Trophoblast cell (in vitro differentiated cells and primary cell): Measurements from ENCODE around the gene BLTP2.
A peak's percentile ranks its signal among the peaks of the same experiment; 100 is the strongest.
"Not testable (repeated sequence)": the region's sequence is repeated elsewhere in the genome, so short reads cannot be mapped to it uniquely, and the experiment has no call there.

ENCODE experiments used
- DNase-seq, 2 donors: peaks; one replicate each; pipeline ENCODE4 v3.0.0-alpha.2; 2016
- H2AFZ ChIP-seq: 2 replicates; pipeline ENCODE4 v1.6.1; 2013; ENCODE audit warnings: low read length, moderate library complexity, mild to moderate bottlenecking; ENCODE audit not compliant: insufficient read depth, poor library complexity
- H2AK5ac ChIP-seq: 2 replicates; pipeline ENCODE4 v1.6.1; 2013; ENCODE audit warnings: mild to moderate bottlenecking, low read length
- H2BK120ac ChIP-seq: 2 replicates; pipeline ENCODE4 v1.6.1; 2013; ENCODE audit warnings: low read length, mild to moderate bottlenecking, moderate library complexity; ENCODE audit not compliant: insufficient read depth, poor library complexity
- H2BK12ac ChIP-seq: 2 replicates; pipeline ENCODE4 v1.6.1; 2013; ENCODE audit warnings: mild to moderate bottlenecking, low read length, moderate library complexity
- H2BK5ac ChIP-seq: 2 replicates; pipeline ENCODE4 v1.6.1; 2013; ENCODE audit warnings: low read length, low read depth, moderate library complexity, mild to moderate bottlenecking; ENCODE audit not compliant: poor library complexity
- H3K14ac ChIP-seq: 2 replicates; pipeline ENCODE4 v1.6.1; 2013; ENCODE audit warnings: mild to moderate bottlenecking, low read length
- H3K18ac ChIP-seq: 2 replicates; pipeline ENCODE4 v1.6.1; 2013; ENCODE audit warnings: mild to moderate bottlenecking, low read length
- H3K23ac ChIP-seq: 2 replicates; pipeline ENCODE4 v1.6.1; 2013; ENCODE audit warnings: low read length
- H3K27ac ChIP-seq: 2 replicates; pipeline ENCODE4 v1.5.1; 2013; ENCODE audit warnings: low read depth, mild to moderate bottlenecking, inconsistent platforms, low read length, moderate library complexity
- H3K27me3 ChIP-seq: 2 replicates; pipeline ENCODE4 v1.6.1; 2013; ENCODE audit warnings: inconsistent platforms, mild to moderate bottlenecking, low read length, moderate library complexity; ENCODE audit not compliant: insufficient read depth
- H3K36me3 ChIP-seq, 2 experiments: 1 replicate in 1 of 2; 2 replicates in 1 of 2; pipeline ENCODE4 v1.6.1; 2013; ENCODE audit warnings: low read length in 2 of 2, mild to moderate bottlenecking in 2 of 2, moderate library complexity in 1 of 2; ENCODE audit not compliant: insufficient read depth in 2 of 2, control insufficient read depth in 1 of 2
- H3K4ac ChIP-seq: 2 replicates; pipeline ENCODE4 v1.6.1; 2013; ENCODE audit warnings: low read depth, mild to moderate bottlenecking, low read length, moderate library complexity
- H3K4me1 ChIP-seq, 2 experiments: 1 replicate in 1 of 2; 2 replicates in 1 of 2; pipeline ENCODE4 v1.6.1; 2013; ENCODE audit warnings: low read length in 2 of 2, mild to moderate bottlenecking in 2 of 2, moderate library complexity in 1 of 2; ENCODE audit not compliant: insufficient read depth in 2 of 2, control insufficient read depth in 1 of 2
- H3K4me2 ChIP-seq: 2 replicates; pipeline ENCODE4 v1.6.1; 2013; ENCODE audit warnings: inconsistent platforms, mild to moderate bottlenecking, low read length, moderate library complexity
- H3K4me3 ChIP-seq: 2 replicates; pipeline ENCODE4 v1.5.1; 2013; ENCODE audit warnings: mild to moderate bottlenecking, low read depth, low read length, inconsistent platforms
- H3K79me1 ChIP-seq: one replicate; pipeline ENCODE4 v1.6.1; 2013; ENCODE audit warnings: low read length
- H3K79me2 ChIP-seq: 2 replicates; pipeline ENCODE4 v1.6.1; 2013; ENCODE audit warnings: low read length, mild to moderate bottlenecking; ENCODE audit not compliant: control insufficient read depth, insufficient read depth, poor library complexity
- H3K9ac ChIP-seq: 2 replicates; pipeline ENCODE4 v1.6.1; 2013; ENCODE audit warnings: mild to moderate bottlenecking, low read length
- H3K9me3 ChIP-seq: 2 replicates; pipeline ENCODE4 v1.6.1; 2013; ENCODE audit warnings: low read depth, mild to moderate bottlenecking, control low read depth, inconsistent platforms, low read length; ENCODE audit not compliant: insufficient read depth
- H4K12ac ChIP-seq: 2 replicates; pipeline ENCODE4 v1.6.1; 2013; ENCODE audit warnings: low read depth, mild to moderate bottlenecking, low read length, moderate library complexity
- H4K8ac ChIP-seq: 2 replicates; pipeline ENCODE4 v1.6.1; 2013; ENCODE audit warnings: low read depth, mild to moderate bottlenecking, low read length, moderate library complexity
- H4K91ac ChIP-seq: one replicate; pipeline ENCODE4 v1.6.1; 2013; ENCODE audit warnings: low read depth, mild to moderate bottlenecking, low read length, moderate library complexity
- WGBS: extraction: QIAGEN DNeasy Blood & Tissue Kit; methylation state at CpG from one replicate; pipeline ENCODE4 v1.1.7; 2013; ENCODE audit warnings: missing lambda C conversion rate; ENCODE audit not compliant: insufficient read length, insufficient coverage; ENCODE audit errors: extremely low coverage; 5-methylcytosine and 5-hydroxymethylcytosine counted together

Gene BLTP2

GRCh38 chr17:28604031-28604430 is 40.9 kb downstream of the BLTP2 start:
- H3K4me3 ChIP-seq, H3K4me1 ChIP-seq, H3K79me1 ChIP-seq, H3K9me3 ChIP-seq, H3K36me3 ChIP-seq, H3K27me3 ChIP-seq, H2AK5ac ChIP-seq, H3K79me2 ChIP-seq, H2AFZ ChIP-seq, H4K12ac ChIP-seq, H3K18ac ChIP-seq, H3K23ac ChIP-seq, H3K4ac ChIP-seq, DNase-seq, H4K91ac ChIP-seq, H3K9ac ChIP-seq, H2BK5ac ChIP-seq, H3K14ac ChIP-seq, H2BK120ac ChIP-seq, H3K4me2 ChIP-seq, H2BK12ac ChIP-seq, H3K27ac ChIP-seq, H4K8ac ChIP-seq: not testable (repeated sequence)
- no CpG with 5 or more reads among the region's 31 CpGs for WGBS

GRCh38 chr17:28599311-28600184 is 45.4 kb downstream of the BLTP2 start:
- Histone ChIP-seq H2AK5ac (no peak overlapping the region), H4K91ac (peak overlapping the region; percentile 4), H3K79me2 (peaks cover 5% of the 10 kb centered on the region), H4K8ac (peak overlapping the region; percentile 40), H3K36me3 (peaks cover 0 to 4% of the 10 kb centered on the region in 2 experiments), H3K18ac (no peak overlapping the region), H3K4me2 (peak overlapping the region; percentile 63), H2BK12ac (no peak overlapping the region), H4K12ac (peak overlapping the region; percentile 15), H2BK120ac (no peak overlapping the region), H3K79me1 (peaks cover 6% of the 10 kb centered on the region), H3K4ac (no peak overlapping the region), H3K9ac (peak overlapping the region; percentile 42), H2AFZ (peak overlapping the region; percentile 61), H2BK5ac (peak overlapping the region; percentile 2), H3K9me3 (no peaks in the 10 kb centered on the region), H3K23ac (no peak overlapping the region), H3K14ac (peak overlapping the region; percentile 15), H3K27me3 (no peaks in the 10 kb centered on the region), H3K27ac (peak overlapping the region; percentile 51), H3K4me1 (peaks cover 0 to 12% of the 10 kb centered on the region in 2 experiments), H3K4me3 (peak overlapping the region; percentile 69)
- DNase-seq: peak; percentile 72 to 92
- WGBS: no CpG with 5 or more reads among the region's 40 CpGs

DNA sequence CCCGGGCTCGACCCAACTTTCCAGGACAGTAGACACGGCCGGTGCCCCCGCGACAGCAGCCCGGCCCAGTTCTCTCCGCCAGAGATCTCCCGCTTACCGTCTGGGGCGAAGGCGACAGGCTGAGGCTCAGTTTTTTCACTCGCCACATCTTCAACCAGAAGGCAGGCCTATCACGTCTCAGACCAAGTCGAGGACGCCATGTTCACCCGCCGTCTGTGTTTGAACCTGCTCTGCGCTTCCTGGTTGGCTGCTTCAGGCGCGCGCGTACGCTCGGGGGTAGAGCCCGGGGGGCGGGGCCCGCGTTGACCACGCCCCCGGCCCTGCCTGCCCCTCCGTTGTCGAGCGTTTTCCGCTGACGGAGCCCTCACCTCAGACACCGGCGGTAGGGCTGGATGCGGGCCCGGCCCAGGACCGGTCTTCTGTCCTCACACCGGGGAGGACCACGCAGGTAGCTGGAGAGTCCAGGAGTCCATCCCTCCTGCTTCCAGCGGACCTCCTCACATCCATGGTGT is 46.1 kb downstream of the BLTP2 start, which contains the start of gene SPAG5:
TSS of gene SPAG5 (minus strand) at position 227 of the 512 bp plus-strand sequence. CDS start at position 148, 79 bp downstream.
- no CpG with 5 or more reads among the region's 44 CpGs for WGBS
- Histone ChIP-seq H2BK120ac (peak within 1 kb of the TSS; percentile 49), H3K14ac (peak within 1 kb of the TSS; percentile 47), H4K91ac (peak within 1 kb of the TSS; percentile 65), H3K9me3 (no peaks in the 10 kb centered on the region), H2BK5ac (peak within 1 kb of the TSS; percentile 13), H3K4ac (peak within 1 kb of the TSS; percentile 47), H4K12ac (peak within 1 kb of the TSS; percentile 71), H3K79me1 (peaks cover 6% of the 10 kb centered on the region), H3K79me2 (peaks cover 5% of the 10 kb centered on the region), H3K4me1 (peaks cover 0 to 12% of the 10 kb centered on the region in 2 experiments), H3K23ac (no peak within 1 kb of the TSS), H3K18ac (peak within 1 kb of the TSS; percentile 58), H2AK5ac (no peak within 1 kb of the TSS), H4K8ac (peak within 1 kb of the TSS; percentile 63), H2BK12ac (no peak within 1 kb of the TSS), H2AFZ (peak within 1 kb of the TSS; percentile 90), H3K4me3 (peak within 1 kb of the TSS; percentile 77), H3K9ac (peak within 1 kb of the TSS; percentile 66), H3K36me3 (peaks cover 0 to 4% of the 10 kb centered on the region in 2 experiments), H3K27ac (peak within 1 kb of the TSS; percentile 51), H3K27me3 (no peaks in the 10 kb centered on the region), H3K4me2 (peak within 1 kb of the TSS; percentile 63)
- peak; percentile 93 to 95 for DNase-seq

DNA sequence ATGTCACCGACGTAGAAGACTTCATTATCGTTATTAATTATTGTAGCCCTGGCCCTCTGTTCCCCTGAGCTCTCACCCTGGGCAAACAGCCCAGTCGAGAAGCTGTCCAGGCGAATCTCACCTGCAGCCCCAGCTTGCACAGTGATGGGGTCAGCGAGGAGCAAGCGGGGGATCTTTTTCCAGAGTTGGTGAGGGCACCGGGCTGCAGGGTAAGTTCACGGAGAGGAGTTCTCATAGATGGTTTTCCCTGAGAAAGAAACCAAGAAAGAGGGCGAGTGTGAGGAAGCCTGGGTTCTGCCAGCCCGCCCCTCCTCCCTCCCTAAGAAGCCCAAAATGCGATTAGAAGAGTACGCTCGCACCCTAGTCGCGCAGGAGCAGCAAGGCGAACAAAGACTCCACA is 46.6 kb downstream of the BLTP2 start:
- H3K18ac ChIP-seq: peak overlapping the region; percentile 58
- peak overlapping the region; percentile 77 for H3K4me3 ChIP-seq
- no peaks in the 10 kb centered on the region for H3K27me3 ChIP-seq
- peaks cover 6% of the 10 kb centered on the region for H3K79me1 ChIP-seq
- no peak for DNase-seq
- H2BK5ac ChIP-seq: peak overlapping the region; percentile 13
- no peak overlapping the region for H2AK5ac ChIP-seq
- H3K4ac ChIP-seq: peak overlapping the region; percentile 47
- H3K27ac ChIP-seq: peak overlapping the region; percentile 8
- H2BK12ac ChIP-seq: no peak overlapping the region
- H2AFZ ChIP-seq: peak overlapping the region; percentile 90
- H3K23ac ChIP-seq: no peak overlapping the region
- H3K79me2 ChIP-seq: peaks cover 5% of the 10 kb centered on the region
- H2BK120ac ChIP-seq: peak overlapping the region; percentile 49
- H4K8ac ChIP-seq: peak overlapping the region; percentile 63
- H3K9ac ChIP-seq: peak overlapping the region; percentile 66
- WGBS: no CpG with 5 or more reads among the region's 17 CpGs
- peak overlapping the region; percentile 71 for H4K12ac ChIP-seq
- peak overlapping the region; percentile 65 for H4K91ac ChIP-seq
- H3K4me1 ChIP-seq: peaks cover 0 to 12% of the 10 kb centered on the region in 2 experiments
- peak overlapping the region; percentile 63 for H3K4me2 ChIP-seq
- peak overlapping the region; percentile 47 for H3K14ac ChIP-seq
- H3K36me3 ChIP-seq: peaks cover under 1 to 5% of the 10 kb centered on the region in 2 experiments
- no peaks in the 10 kb centered on the region for H3K9me3 ChIP-seq
